AG08396 (cell line): ENCODE measurements around the gene CREG2.

Experiments
- DNase-seq: peaks from one replicate; pipeline ENCODE4 v3.0.0; 2012; ENCODE audit warnings: low spot score, mixed read lengths

Gene CREG2

GRCh38 chr2:101307503-101307902 lies 79.8 kb downstream of the CREG2 start:
- DNase-seq = no peak

- DNase-seq = no peak
These were observed 80.9 kb downstream of the CREG2 start for GRCh38 chr2:101306410-101306809.

- peak; percentile 49 for DNase-seq
These were observed 81.7 kb downstream of the CREG2 start for GRCh38 chr2:101305492-101306078.

GRCh38 chr2:101305035-101305434 lies 82.3 kb downstream of the CREG2 start:
- no peak for DNase-seq

- no peak for DNase-seq
These were observed 83.6 kb downstream of the CREG2 start for GRCh38 chr2:101303688-101304087.

- no peak for DNase-seq
These were observed 85.3 kb downstream of the CREG2 start for GRCh38 chr2:101302016-101302415.

GRCh38 chr2:101300836-101301235 lies 86.5 kb downstream of the CREG2 start:
- DNase-seq = no peak

- DNase-seq = no peak
These were observed 87.1 kb downstream of the CREG2 start for GRCh38 chr2:101300164-101300563.

DNA sequence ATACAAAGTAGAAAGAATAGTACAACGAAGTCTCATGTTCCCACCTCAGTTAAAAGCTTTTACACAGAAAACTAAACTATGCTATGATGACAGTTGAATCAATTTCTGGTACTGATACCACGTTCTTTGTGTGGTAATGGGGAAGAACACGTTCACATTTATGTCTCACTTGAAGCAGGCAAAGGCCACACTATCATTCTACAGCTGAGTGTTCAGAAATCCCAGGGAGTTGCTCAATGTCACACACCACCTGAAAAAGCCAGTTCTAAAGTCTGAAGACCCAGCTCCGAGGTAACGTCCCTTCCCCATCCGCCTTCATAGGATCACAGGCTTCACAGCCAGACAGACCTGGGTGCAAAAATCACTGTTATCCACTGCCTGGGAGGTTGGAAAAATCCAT lies 87.7 kb downstream of the CREG2 start:
- DNase-seq = no peak

GRCh38 chr2:101297383-101297782 lies 89.9 kb downstream of the CREG2 start:
- DNase-seq = no peak

- no peak for DNase-seq
These were observed 90.9 kb downstream of the CREG2 start for GRCh38 chr2:101296371-101296770.

DNA sequence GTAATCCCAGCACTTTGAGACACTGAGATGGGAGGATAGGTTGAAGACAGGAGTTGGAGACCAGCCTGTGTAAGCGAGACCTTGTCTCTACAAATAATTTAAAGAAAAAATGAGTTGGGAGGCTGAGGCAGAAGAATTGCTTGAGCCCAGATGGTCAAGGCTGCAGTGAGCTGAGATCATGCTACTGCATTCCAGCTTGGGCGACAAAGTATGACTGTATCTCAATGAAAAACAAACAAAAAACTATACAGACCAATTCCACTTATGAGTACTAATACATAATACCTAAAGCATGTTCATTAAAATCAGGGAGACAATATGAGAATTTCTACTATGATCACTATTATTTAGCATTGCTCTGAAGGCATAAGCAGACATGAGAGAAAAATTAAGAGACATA lies 91.4 kb downstream of the CREG2 start:
- no peak for DNase-seq
